Ovary (tissue), 3 donors: Measurements from ENCODE around the gene SLIT3.

Source experiments
- CTCF ChIP-seq, 3 donors: fragments of 450-650 bp in 2 of 3; fragments of 200-600 bp in 1 of 3; IDR thresholded peaks; one replicate each; pipeline versions ENCODE4 v1.5.1 to v1.8.0; 2016 to 2022; ENCODE audit warnings: antibody characterized with exemption in 3 of 3, mild to moderate bottlenecking in 1 of 3
- EP300 ChIP-seq: sonication (generic); formaldehyde crosslinking; IDR thresholded peaks from one replicate; pipeline ENCODE4 v1.6.1; 2017; ENCODE audit warnings: antibody characterized with exemption
- donor health status: DM: no; HTN: no; CAD: no.

- TF ChIP-seq EP300: no peak
- no peak for TF ChIP-seq CTCF (IDR thresholded peaks at IDR 0.05)
Observed at GRCh38 chr5:168620807-168621206, 680.1 kb downstream of the SLIT3 start.
